Measurements from ENCODE around the gene EPHA3. TPM values are rescaled to one million over a fixed set of nuclear protein-coding genes. Genes with fewer than 3 reads are reported as not detected.

The EPHA3 gene
- total RNA-seq, 2 donors from 2014 or later: 0.15 to 0.18 TPM

- Histone ChIP-seq H3K9me3 (ENCODE audit: control insufficient read depth, low read length) (no peaks in the 10 kb centered on the region), H3K36me3 (ENCODE audit: control insufficient read depth, insufficient read depth, low read length) (no peaks in the 10 kb centered on the region), H3K27me3 (ENCODE audit: control insufficient read depth, insufficient read depth, low read length, poor library complexity, severe bottlenecking) (no peaks in the 10 kb centered on the region), H3K4me1 (ENCODE audit: control insufficient read depth, insufficient read depth, low read length) (no peaks in the 10 kb centered on the region), H3K27ac (ENCODE audit: low read depth, low read length) (no peak overlapping the region), H3K4me3 (ENCODE audit: low read length) (no peak overlapping the region), H3K9ac (ENCODE audit: extremely low read depth, low read length, poor library complexity, severe bottlenecking) (no peak overlapping the region)
- no peaks in the 10 kb centered on the region for H3K27me3 Mint-ChIP-seq (ENCODE audit: insufficient read depth)
- no peak overlapping the region for H3K27ac Mint-ChIP-seq
- H3K4me3 Mint-ChIP-seq: no peak overlapping the region
- peak; percentile 99 for TF ChIP-seq CTCF (conservative IDR thresholded peaks at IDR 0.05)
- peak; percentile 85 for DNase-seq
- peaks cover 6% of the 10 kb centered on the region for H3K4me1 Mint-ChIP-seq
- H3K9me3 Mint-ChIP-seq: no peaks in the 10 kb centered on the region
- 25% methylated on average over 7 of the region's 8 CpGs; no CpG with 5 or more reads in 1 of the 2 experiments for WGBS, 2 experiments (ENCODE audit: insufficient coverage in 1 of 2, insufficient read length in 1 of 2)
- H3K36me3 Mint-ChIP-seq (ENCODE audit: low read depth): no peaks in the 10 kb centered on the region
Observed at GRCh38 chr3:89098964-89099585, 8.3 kb upstream of the EPHA3 start.

GRCh38 chr3:89101251-89101650 lies 6.2 kb upstream of the EPHA3 start:
- peaks cover 10% of the 10 kb centered on the region for H3K27me3 ChIP-seq (ENCODE audit: control insufficient read depth, insufficient read depth, low read length, poor library complexity, severe bottlenecking)

GRCh38 chr3:89101921-89102320 lies 5.5 kb upstream of the EPHA3 start:
- H3K9ac ChIP-seq (ENCODE audit: extremely low read depth, low read length, poor library complexity, severe bottlenecking): no peak overlapping the region
- Mint-ChIP-seq H3K27me3 (ENCODE audit: insufficient read depth) (peaks cover 12% of the 10 kb centered on the region), H3K27ac (no peak overlapping the region), H3K4me3 (no peak overlapping the region), H3K36me3 (ENCODE audit: low read depth) (no peaks in the 10 kb centered on the region), H3K4me1 (peaks cover 6% of the 10 kb centered on the region), H3K9me3 (no peaks in the 10 kb centered on the region)
- H3K27ac ChIP-seq (ENCODE audit: low read depth, low read length): no peak overlapping the region
- DNase-seq: no peak
- no peaks in the 10 kb centered on the region for H3K4me1 ChIP-seq (ENCODE audit: control insufficient read depth, insufficient read depth, low read length)
- peaks cover 17% of the 10 kb centered on the region for H3K27me3 ChIP-seq (ENCODE audit: control insufficient read depth, insufficient read depth, low read length, poor library complexity, severe bottlenecking)
- no peaks in the 10 kb centered on the region for H3K36me3 ChIP-seq (ENCODE audit: control insufficient read depth, insufficient read depth, low read length)
- no peak overlapping the region for H3K4me3 ChIP-seq (ENCODE audit: low read length)
- WGBS, 2 experiments (ENCODE audit: insufficient coverage in 1 of 2, insufficient read length in 1 of 2): 85 to 100% methylated on average over 1 of the region's 1 CpG
- no peaks in the 10 kb centered on the region for H3K9me3 ChIP-seq (ENCODE audit: control insufficient read depth, low read length)
- TF ChIP-seq CTCF (conservative IDR thresholded peaks at IDR 0.05): no peak

More at GRCh38 chr3:89101251-89101650, 6.2 kb upstream of the EPHA3 start:
- H3K36me3 Mint-ChIP-seq (ENCODE audit: low read depth): no peaks in the 10 kb centered on the region
- no peaks in the 10 kb centered on the region for H3K9me3 Mint-ChIP-seq
- H3K4me1 Mint-ChIP-seq: peaks cover 6% of the 10 kb centered on the region
- TF ChIP-seq CTCF (conservative IDR thresholded peaks at IDR 0.05): no peak
- no peak for DNase-seq
- no peaks in the 10 kb centered on the region for H3K36me3 ChIP-seq (ENCODE audit: control insufficient read depth, insufficient read depth, low read length)
- no peaks in the 10 kb centered on the region for H3K9me3 ChIP-seq (ENCODE audit: control insufficient read depth, low read length)
- no peak overlapping the region for H3K9ac ChIP-seq (ENCODE audit: extremely low read depth, low read length, poor library complexity, severe bottlenecking)
- no peak overlapping the region for H3K4me3 Mint-ChIP-seq
- no peaks in the 10 kb centered on the region for H3K4me1 ChIP-seq (ENCODE audit: control insufficient read depth, insufficient read depth, low read length)
- peaks cover 5% of the 10 kb centered on the region for H3K27me3 Mint-ChIP-seq (ENCODE audit: insufficient read depth)
- no peak overlapping the region for H3K27ac ChIP-seq (ENCODE audit: low read depth, low read length)
- no peak overlapping the region for H3K4me3 ChIP-seq (ENCODE audit: low read length)
- H3K27ac Mint-ChIP-seq: no peak overlapping the region
